Mucosa of rectum (tissue), 2 donors: ENCODE data around the gene SPAG16.
"Not testable (repeated sequence)": the region's sequence is repeated elsewhere in the genome, so short reads cannot be mapped to it uniquely, and the experiment has no call there.

ENCODE experiments used
- H3K27ac ChIP-seq, 2 donors: one replicate each; pipeline ENCODE4 v1.7.0; 2013; ENCODE audit warnings: inconsistent platforms in 2 of 2, low read depth in 2 of 2, low read length in 2 of 2
- H3K27me3 ChIP-seq, 2 donors: one replicate each; pipeline ENCODE4 v1.7.0; 2013; ENCODE audit warnings: low read length in 2 of 2; ENCODE audit not compliant: control insufficient read depth in 2 of 2, insufficient read depth in 2 of 2
- H3K36me3 ChIP-seq, 2 donors: one replicate each; pipeline ENCODE4 v1.7.0; 2013; ENCODE audit warnings: low read length in 2 of 2; ENCODE audit not compliant: control insufficient read depth in 2 of 2, insufficient read depth in 2 of 2
- H3K4me1 ChIP-seq, 2 donors: one replicate each; pipeline ENCODE4 v1.7.0; 2013; ENCODE audit warnings: low read length in 2 of 2, mild to moderate bottlenecking in 1 of 2; ENCODE audit not compliant: control insufficient read depth in 2 of 2, insufficient read depth in 2 of 2
- H3K4me3 ChIP-seq, 2 donors: one replicate each; pipeline ENCODE4 v1.7.0; 2013; ENCODE audit warnings: low read length in 2 of 2
- H3K9ac ChIP-seq, 2 donors: one replicate each; pipeline ENCODE4 v1.7.0; 2013; ENCODE audit warnings: low read length in 2 of 2, low read depth in 1 of 2, mild to moderate bottlenecking in 1 of 2
- H3K9me3 ChIP-seq, 2 donors: one replicate each; pipeline ENCODE4 v1.7.0; 2013; ENCODE audit warnings: low read length in 2 of 2; ENCODE audit not compliant: control insufficient read depth in 2 of 2
- donor health status: healthy.
- donor health status: Normal muscosa, but diverticular disease.

The SPAG16 gene

DNA sequence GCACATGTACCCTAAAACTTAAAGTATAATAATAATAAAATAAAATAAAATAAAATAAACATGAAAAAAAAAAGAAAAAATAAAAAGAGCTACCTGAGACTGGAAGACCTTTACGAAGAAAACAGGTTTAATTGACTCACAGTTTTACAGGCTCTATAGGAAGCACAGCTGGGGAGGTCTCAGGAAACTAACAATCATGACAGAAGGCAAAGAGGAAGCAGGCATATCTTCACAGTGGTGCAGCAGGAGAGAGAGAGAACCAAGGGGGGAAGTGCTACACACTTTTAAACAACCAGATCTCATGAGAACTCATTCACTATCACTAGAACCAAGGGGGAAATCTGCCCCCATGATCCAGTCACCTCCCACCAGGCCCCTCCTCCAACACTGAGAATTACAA, 747.3 kb downstream of the SPAG16 start:
- no peak overlapping the region for H3K9ac ChIP-seq
- H3K4me3 ChIP-seq = no peak overlapping the region
- no peak overlapping the region for H3K27ac ChIP-seq
- no peaks in the 10 kb centered on the region for H3K9me3 ChIP-seq
- H3K4me1 ChIP-seq = no peaks in the 10 kb centered on the region
- H3K36me3 ChIP-seq = no peaks in the 10 kb centered on the region
- H3K27me3 ChIP-seq = no peaks in the 10 kb centered on the region

DNA sequence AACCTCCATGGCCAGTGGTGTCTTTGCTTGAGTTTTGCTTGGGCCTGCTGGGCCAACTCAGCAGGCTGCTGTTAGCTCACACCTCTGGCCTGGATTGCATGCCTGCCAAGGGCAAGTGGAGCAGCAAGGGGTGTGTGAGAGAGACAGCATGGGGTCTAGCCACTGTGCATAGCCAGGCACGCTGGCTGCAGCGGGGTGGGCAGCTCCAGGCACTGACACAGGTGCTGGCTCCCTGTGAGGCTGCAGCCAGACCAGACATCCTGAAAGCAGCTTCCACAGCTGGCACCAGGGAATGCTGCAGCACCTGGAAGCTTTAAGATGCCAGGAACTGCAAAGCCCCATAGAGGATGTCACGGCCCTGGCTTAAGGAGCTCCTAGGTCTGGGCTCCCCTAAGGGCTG, 750.2 kb downstream of the SPAG16 start:
- no peaks in the 10 kb centered on the region for H3K9me3 ChIP-seq
- H3K4me3 ChIP-seq = no peak overlapping the region
- no peak overlapping the region for H3K27ac ChIP-seq
- H3K9ac ChIP-seq = no peak overlapping the region
- H3K27me3 ChIP-seq = no peaks in the 10 kb centered on the region
- no peaks in the 10 kb centered on the region for H3K36me3 ChIP-seq
- no peaks in the 10 kb centered on the region for H3K4me1 ChIP-seq

DNA sequence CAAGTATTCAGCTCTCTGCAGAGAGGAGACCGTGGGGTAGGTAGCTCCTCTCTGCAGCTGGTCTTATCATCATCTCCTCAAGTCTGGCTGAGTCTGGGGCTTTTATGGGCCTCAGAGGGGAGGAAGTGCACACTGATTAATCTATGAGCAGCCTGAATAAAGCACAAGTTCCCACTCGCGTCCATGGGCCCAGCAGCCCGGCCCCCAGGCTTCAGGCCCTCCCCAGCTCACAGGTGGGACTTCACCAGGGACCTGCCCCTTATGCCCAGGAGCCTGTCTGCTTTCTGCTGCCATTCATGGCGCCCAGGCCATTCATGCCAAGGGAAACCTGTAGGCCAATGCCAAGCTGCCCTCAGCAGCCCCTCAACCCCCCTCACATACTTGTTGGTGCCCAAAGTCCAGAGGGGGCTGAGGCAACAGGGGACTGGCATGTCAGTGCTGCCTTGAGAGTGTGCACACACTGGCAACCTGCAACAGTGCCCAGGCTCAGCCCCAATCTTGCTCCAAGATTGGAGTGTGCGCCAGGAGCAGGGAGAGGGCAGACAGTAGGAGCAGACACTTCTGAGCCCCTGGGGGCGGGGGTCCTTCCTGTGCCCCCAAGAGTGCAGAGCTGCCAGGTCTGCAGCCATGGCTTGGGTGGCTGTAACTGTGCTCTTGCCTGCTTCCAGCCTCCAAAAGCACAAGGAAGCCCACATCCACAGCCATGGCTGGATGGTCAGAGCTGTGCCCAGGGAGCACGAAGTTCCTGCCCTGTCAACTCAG, 751.0 kb downstream of the SPAG16 start:
- no peaks in the 10 kb centered on the region for H3K9me3 ChIP-seq
- no peaks in the 10 kb centered on the region for H3K4me1 ChIP-seq
- H3K9ac ChIP-seq = no peak overlapping the region
- H3K4me3 ChIP-seq = no peak overlapping the region
- no peak overlapping the region for H3K27ac ChIP-seq
- no peaks in the 10 kb centered on the region for H3K36me3 ChIP-seq
- H3K27me3 ChIP-seq = no peaks in the 10 kb centered on the region

DNA sequence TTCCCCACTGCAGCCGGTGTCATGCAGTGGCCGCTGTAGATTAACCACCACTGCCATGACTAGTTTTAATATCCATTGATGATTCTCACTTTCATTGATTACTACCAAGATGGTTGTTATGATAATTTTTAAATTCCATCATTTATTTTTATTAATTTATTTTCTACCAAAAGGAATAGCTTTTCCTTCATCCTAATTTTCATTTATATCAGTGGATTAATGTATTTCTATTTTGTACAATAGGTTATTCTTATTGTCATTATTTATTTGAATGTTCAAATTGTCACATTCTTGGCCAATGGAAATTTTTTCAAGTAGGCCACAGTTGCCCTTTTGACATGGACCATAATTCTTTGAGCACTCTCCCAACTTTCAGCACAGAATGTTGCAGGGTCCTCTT, 751.7 kb downstream of the SPAG16 start:
- Histone ChIP-seq H3K4me1 (no peaks in the 10 kb centered on the region), H3K27ac (no peak overlapping the region), H3K9me3 (peaks cover 0 to 2% of the 10 kb centered on the region in 2 donors), H3K9ac (no peak overlapping the region), H3K27me3 (no peaks in the 10 kb centered on the region), H3K4me3 (no peak overlapping the region), H3K36me3 (no peaks in the 10 kb centered on the region)

DNA sequence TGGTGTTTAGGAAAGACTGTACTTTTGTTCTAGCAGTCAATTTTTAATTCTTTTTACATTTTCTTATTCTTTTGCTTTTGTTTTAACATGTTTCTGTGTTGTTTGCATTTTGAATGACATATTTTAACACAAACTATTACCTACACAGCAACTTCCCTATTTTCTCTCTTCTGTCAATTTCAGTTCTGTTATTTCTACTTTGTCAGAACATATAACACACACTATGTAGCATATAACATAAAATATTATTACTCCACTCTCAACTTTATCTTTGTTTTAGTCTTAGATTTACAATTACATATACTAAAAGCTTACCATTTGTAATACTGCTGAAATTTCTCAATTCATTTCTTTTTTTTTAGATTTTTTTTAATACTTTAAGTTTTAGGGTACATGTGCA, 753.9 kb downstream of the SPAG16 start:
- Histone ChIP-seq H3K27me3 (no peaks in the 10 kb centered on the region), H3K9ac (no peak overlapping the region), H3K36me3 (no peaks in the 10 kb centered on the region), H3K27ac (no peak overlapping the region), H3K9me3 (peaks cover 0 to 2% of the 10 kb centered on the region in 2 donors), H3K4me3 (no peak overlapping the region), H3K4me1 (no peaks in the 10 kb centered on the region)

DNA sequence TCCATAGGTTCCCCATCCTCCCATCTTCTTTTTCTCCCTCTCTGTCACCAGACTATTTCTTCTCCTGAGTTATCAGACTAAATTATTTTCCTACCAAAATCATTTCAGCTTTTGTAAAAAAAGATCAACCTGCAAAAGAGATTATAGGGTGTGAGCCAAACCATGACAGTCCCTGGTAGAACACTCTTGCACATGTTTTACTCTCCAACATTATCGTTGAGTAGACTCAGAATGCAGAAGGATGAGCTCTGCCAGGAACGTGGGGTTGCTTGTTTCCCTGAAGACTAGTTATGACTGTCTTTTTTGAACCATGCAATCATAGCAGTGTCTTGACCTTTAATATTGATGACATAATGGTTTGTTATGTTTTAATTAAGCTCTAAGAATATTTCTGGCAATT, 766.5 kb downstream of the SPAG16 start:
- no peaks in the 10 kb centered on the region for H3K9me3 ChIP-seq
- H3K27me3 ChIP-seq = no peaks in the 10 kb centered on the region
- H3K9ac ChIP-seq = no peak overlapping the region
- no peaks in the 10 kb centered on the region for H3K36me3 ChIP-seq
- no peaks in the 10 kb centered on the region for H3K4me1 ChIP-seq
- no peak overlapping the region for H3K4me3 ChIP-seq
- H3K27ac ChIP-seq = no peak overlapping the region

DNA sequence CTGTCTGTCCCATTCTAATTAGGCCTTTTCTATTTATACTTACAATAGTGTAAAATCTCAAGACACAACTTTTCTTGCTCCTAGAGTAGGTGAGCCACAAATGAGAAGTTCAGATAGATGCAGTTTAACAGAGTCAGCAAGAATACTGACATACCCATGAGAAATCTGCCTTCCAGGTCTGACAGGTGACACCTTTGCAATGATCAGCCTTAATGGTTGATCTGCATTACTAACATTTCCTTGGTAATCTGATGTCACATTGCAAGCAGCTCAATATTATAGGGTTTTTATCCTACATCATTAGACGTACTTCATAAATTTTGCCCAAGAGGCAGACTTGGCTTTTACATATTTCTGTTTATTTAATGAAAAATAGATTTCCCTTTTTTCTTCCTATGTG, 767.3 kb downstream of the SPAG16 start:
- Histone ChIP-seq H3K9me3 (no peaks in the 10 kb centered on the region), H3K27me3 (no peaks in the 10 kb centered on the region), H3K9ac (no peak overlapping the region), H3K4me3 (no peak overlapping the region), H3K27ac (no peak overlapping the region), H3K36me3 (no peaks in the 10 kb centered on the region), H3K4me1 (no peaks in the 10 kb centered on the region)

DNA sequence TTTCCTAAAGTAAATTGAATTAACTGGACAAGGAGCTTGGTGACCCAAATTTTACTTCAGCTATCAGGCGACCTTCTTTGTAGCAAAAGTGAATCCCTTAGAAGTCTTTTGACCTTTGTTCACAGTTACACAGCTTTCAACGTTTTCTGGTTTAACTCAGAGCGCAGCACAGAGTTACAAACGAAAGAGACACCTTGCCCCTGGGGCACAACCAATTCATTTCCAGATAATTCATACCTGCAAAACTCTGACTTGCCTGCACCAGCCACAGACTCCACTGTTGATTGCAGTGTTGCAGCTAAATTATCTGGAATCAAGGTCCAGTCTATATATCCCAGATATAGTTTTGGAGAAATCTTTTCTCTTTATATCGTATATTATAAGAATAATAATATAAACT, 768.0 kb downstream of the SPAG16 start:
- H3K4me3 ChIP-seq = no peak overlapping the region
- H3K27me3 ChIP-seq = no peaks in the 10 kb centered on the region
- no peak overlapping the region for H3K27ac ChIP-seq
- H3K9ac ChIP-seq = no peak overlapping the region
- no peaks in the 10 kb centered on the region for H3K36me3 ChIP-seq
- no peaks in the 10 kb centered on the region for H3K9me3 ChIP-seq
- no peaks in the 10 kb centered on the region for H3K4me1 ChIP-seq

DNA sequence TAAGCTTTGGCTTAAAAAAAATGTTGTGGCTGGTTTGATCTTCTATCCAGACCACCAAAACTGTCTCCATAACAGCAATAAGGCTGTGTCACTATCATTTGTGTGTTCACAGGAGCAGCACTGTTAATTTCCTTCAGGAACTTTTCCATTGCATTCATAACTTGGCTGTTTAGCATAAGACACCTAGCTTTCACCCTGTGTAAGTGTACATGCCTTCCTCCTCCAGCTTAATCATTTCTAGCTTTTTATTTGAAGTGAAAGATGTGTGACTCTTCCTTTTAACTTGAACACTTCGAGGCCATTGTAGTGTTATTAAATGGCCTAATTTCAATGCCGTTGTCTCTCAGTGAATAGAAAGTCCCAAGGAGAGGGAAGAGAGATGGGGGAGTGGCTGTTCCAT, 773.7 kb downstream of the SPAG16 start:
- Histone ChIP-seq H3K4me1 (no peaks in the 10 kb centered on the region), H3K4me3 (no peak overlapping the region)

DNA sequence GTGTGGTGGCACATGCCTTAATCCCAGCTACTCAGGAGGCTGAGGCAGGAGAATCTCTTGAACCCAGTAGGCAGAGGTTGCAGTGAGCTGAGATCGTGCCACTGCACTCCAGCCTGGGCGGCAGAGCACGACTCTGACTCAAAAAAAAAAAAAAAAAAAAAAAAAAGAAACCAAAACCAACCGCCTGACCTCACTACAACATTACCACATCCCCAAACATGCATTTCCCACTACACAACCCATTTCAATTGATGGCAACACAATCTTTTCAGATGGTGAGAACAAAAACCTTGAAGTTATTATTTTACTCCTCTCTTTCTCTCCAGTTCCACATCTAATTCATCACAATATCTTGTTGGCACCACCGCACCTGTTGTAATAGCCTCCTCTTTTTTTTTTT, 778.0 kb downstream of the SPAG16 start:
- H3K4me1 ChIP-seq, H3K27ac ChIP-seq, H3K4me3 ChIP-seq, H3K9me3 ChIP-seq, H3K36me3 ChIP-seq, H3K27me3 ChIP-seq, H3K9ac ChIP-seq: not testable (repeated sequence)

More for the DNA sequence above, 773.7 kb downstream of the SPAG16 start:
- no peaks in the 10 kb centered on the region for H3K36me3 ChIP-seq
- H3K27me3 ChIP-seq = no peaks in the 10 kb centered on the region
- no peak overlapping the region for H3K27ac ChIP-seq
- no peak overlapping the region for H3K9ac ChIP-seq
- no peaks in the 10 kb centered on the region for H3K9me3 ChIP-seq

DNA sequence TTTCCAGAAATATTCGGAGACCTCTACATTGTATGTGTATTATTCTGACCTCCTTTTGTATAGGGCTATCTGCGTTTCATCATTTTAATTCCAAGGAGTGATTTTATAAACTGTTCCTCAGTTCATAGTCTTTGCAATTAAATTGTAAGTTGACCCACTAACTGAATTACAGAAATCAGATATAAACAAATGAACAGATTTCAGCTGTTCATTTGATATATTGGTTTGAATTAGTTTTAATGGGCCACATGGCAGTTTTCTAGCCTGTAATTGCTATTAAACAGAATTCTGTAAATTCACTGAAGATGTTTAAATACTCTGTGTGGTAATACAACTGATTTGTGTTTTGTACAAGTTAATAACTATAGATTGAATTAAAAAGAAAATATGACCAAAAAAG, 780.2 kb downstream of the SPAG16 start:
- H3K9ac ChIP-seq = no peak overlapping the region
- H3K27ac ChIP-seq = no peak overlapping the region
- no peaks in the 10 kb centered on the region for H3K27me3 ChIP-seq
- no peaks in the 10 kb centered on the region for H3K36me3 ChIP-seq
- no peak overlapping the region for H3K4me3 ChIP-seq
- no peaks in the 10 kb centered on the region for H3K4me1 ChIP-seq
- H3K9me3 ChIP-seq = no peaks in the 10 kb centered on the region
